ENCODE data around the gene SELE. TPM values are rescaled to one million over a fixed set of nuclear protein-coding genes. Genes with fewer than 3 reads are reported as not detected.

Gene SELE
- total RNA-seq, 4 donors from 2014 or later: 2.2 to 62.8 (median 16.7) TPM

DNA sequence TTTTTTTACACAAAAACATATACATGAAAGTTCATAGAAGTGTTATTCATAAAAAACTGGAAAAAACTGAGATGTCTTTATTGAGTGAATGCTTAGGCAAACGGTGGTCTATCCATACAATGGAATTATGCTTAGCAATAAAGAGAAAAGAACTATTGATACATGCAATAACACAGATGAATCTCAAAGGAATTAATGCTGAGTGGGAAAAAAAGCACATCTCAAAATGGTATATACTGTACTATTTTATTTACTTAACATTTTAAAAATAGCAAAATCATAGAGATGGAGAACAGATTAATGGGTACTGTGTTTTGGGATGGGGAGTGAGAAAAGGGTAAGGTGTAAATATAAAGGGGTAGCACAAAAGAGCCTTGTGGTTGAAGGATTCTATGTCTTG is 31.0 kb upstream of the SELE start:
- ATAC-seq (ENCODE audit: low FRiP score) (no peak), DNase-seq (ENCODE audit: low spot score) (no peak)
- TF ChIP-seq, protein P1, sequence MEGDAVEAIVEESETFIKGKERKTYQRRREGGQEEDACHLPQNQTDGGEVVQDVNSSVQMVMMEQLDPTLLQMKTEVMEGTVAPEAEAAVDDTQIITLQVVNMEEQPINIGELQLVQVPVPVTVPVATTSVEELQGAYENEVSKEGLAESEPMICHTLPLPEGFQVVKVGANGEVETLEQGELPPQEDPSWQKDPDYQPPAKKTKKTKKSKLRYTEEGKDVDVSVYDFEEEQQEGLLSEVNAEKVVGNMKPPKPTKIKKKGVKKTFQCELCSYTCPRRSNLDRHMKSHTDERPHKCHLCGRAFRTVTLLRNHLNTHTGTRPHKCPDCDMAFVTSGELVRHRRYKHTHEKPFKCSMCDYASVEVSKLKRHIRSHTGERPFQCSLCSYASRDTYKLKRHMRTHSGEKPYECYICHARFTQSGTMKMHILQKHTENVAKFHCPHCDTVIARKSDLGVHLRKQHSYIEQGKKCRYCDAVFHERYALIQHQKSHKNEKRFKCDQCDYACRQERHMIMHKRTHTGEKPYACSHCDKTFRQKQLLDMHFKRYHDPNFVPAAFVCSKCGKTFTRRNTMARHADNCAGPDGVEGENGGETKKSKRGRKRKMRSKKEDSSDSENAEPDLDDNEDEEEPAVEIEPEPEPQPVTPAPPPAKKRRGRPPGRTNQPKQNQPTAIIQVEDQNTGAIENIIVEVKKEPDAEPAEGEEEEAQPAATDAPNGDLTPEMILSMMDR (IDR thresholded peaks at IDR 0.05): no peak

DNA sequence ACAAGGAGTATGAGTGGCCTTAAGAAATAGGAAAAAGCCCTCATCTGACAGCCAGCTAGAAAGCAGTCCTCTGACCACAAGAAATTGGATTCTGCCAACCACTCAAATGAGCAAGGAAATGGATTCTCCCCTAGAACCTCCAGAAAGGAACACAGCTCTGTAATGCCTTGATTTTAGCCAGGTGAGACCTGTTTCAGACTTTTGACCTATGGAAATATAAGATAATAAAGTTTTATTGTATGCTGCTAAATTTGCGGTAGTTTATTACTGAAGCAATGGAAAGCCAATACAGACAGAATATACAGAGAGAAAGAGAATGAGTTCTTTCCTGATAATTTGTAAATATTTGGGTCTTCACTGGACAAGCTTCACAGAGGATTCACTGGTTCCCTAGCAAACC is 28.8 kb upstream of the SELE start:
- DNase-seq (ENCODE audit: low spot score) (no peak), ATAC-seq (ENCODE audit: low FRiP score) (no peak)
- TF ChIP-seq, protein P1 (IDR thresholded peaks at IDR 0.05): no peak

DNA sequence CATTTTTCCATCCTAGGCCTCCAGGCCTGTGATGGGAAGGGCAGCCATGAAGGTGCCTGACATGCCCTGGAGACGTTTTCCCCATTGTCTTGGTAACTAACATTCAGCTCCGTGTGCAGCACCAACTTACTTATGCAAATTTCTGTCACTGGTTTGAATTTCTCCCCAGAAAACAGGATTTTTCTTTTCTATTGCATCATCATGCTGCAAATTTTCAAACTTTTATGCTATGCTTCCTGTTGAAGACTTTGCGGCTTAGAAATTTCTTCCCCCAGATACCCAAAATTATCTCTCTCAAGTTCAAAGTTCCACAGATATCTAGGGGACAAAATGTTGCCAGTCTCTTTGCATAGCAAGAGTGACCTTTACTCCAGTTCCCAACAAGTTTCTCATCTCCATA is 25.2 kb upstream of the SELE start:
- DNase-seq (ENCODE audit: low spot score) (no peak), ATAC-seq (ENCODE audit: low FRiP score) (no peak)
- TF ChIP-seq, protein P1 (IDR thresholded peaks at IDR 0.05): no peak

DNA sequence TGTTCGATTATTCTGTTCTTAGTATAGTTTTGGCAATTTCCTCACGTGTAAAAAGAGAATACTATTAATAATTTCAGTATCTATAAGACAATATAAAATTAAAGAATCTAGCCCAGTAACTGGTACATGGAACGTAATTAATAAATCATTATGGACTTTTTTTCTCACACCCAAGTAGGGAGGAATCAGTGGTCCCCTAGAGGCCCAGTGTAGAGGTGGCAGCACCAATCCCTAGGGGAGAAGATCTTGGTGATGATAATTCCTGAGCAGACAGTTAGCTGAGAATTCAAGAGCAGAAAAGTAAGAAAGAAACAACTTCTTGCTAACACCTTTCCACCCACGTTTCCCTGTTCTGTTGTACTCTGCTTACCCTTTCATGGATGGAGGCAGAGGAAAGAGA is 19.7 kb upstream of the SELE start:
- no peak for ATAC-seq (ENCODE audit: low FRiP score)
- TF ChIP-seq, protein P1 (IDR thresholded peaks at IDR 0.05): no peak

DNA sequence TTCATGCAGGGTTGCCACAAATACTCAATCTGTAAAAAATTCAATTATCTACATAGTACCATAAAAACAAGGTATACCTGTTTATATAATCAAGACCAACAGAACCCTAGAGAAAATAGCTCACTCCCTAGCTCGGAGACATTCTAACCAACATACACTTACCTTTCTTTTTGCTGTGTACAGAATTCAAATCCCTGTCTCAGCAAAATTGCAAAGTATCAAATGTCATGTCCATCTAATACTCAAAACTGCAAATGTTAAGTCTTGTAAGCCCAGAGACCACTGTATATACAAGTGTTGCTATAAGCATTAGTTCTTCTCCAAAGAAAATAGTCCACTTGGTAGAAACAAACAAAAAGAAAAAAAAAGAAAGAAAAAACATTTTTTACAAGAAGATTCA is 16.2 kb upstream of the SELE start:
- ATAC-seq (ENCODE audit: low FRiP score): no peak
- DNase-seq (ENCODE audit: low spot score): no peak
- TF ChIP-seq, protein P1 (IDR thresholded peaks at IDR 0.05): no peak

More for the DNA sequence above, 19.7 kb upstream of the SELE start:
- no peak for DNase-seq (ENCODE audit: low spot score)

DNA sequence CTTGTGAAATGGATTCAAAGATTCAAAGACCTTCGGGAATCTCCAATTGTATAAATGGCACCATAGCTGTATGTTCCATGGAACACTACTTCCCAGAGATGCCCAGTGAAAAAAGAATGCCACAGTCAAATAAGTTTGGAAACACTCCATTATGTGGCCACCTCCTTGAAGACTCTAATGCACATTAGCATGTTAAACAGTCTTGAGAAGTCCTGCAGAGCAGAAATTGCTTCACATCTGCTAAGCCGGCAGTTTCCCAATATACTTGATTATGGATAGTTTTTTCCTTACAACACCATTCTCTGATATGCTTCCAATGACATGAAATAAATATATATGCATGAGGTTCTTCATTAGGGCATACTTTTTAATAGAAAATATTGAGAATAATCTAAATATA is 12.7 kb upstream of the SELE start:
- TF ChIP-seq, protein P1 (IDR thresholded peaks at IDR 0.05): no peak
- ATAC-seq (ENCODE audit: low FRiP score): no peak

DNA sequence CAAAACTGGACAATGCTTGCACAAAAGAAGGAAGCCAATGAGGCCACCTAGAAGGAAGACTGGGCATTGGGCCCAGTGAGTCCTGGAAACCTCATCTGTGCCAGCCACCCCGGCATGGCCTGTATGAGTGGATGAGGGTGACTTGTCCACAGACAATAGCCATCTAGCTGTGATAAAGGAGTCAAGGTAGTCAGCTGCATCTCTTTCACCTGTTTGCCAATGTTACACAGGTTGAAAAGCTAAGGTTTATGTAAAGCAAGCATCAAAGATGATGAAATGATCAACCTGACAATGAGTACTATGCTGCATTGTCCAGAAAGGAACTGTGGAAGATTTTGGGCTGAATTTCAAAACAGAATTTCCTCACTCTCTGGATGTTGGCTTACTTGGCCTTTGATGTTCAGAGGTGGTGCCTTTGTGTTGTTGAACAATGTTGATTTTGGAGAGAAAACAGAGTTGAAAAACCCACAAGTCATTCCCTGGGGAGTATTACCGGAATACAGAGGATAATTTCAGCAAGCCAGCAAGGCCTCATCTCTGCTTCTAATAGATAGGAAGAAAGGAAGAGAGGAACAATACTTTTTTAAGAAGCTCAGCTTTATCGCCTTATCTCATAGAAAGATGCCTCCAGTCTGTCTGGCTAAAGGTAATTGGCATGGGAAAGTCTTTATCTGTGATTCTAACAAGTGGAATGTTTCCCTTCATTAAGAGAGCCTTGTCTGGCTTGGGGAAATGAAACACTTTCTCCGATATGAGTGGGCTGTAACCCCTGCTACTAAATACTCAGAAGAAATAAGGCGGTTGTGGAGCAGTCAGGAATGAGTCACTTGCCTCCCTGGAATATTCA is 11.4 kb upstream of the SELE start:
- ATAC-seq (ENCODE audit: low FRiP score): peak; percentile 90
- TF ChIP-seq, protein P1 (IDR thresholded peaks at IDR 0.05): no peak
- no peak for DNase-seq (ENCODE audit: low spot score)

More for the DNA sequence above, 12.7 kb upstream of the SELE start:
- DNase-seq (ENCODE audit: low spot score): no peak
